Right ventricle myocardium superior (tissue), 1 donor: ENCODE results near the gene CAGE1. TPM values are rescaled to one million over a fixed set of nuclear protein-coding genes. Genes with fewer than 3 reads are reported as not detected.
"Not testable (repeated sequence)": the region's sequence is repeated elsewhere in the genome, so short reads cannot be mapped to it uniquely, and the experiment has no call there.

Source experiments
- ATAC-seq: fragments of 200-7000 bp; cut with Tn5 transposase; one replicate; pipeline ENCODE4 v1.9.1; 2020; ENCODE audit warnings: mild to moderate bottlenecking; ENCODE audit not compliant: poor library complexity
- DNase-seq: peaks from one replicate; pipeline ENCODE4 v3.0.0-alpha.2; 2020
- intact Hi-C: fragments of 100-400 bp; cut with DNase I; formaldehyde crosslinking; loops from one replicate; pipeline ENCODE4 v1.11.2; 2022
- total RNA-seq: library from RNA; stranded (reverse); fragmentation: NEBNext Ultra II Directional; extraction: Animal tissue kit (Norgen Biotek cat#: 25700); gene quantifications from one replicate; pipeline ENCODE4 v1.2.1, GENCODE V29; 2021
- donor health status: DM: no; HTN: yes; CAD: no; lungs with severe emphysema.

Gene CAGE1
- total RNA-seq, 1 donor from 2014 or later, result not detected

- intact Hi-C loops, result no loop called here
- DNase-seq, result no peak
- no peak for ATAC-seq
Observed at GRCh38 chr6:7413151-7413823, 23.7 kb upstream of the CAGE1 start.

GRCh38 chr6:7411328-7411727 lies 21.8 kb upstream of the CAGE1 start:
- ATAC-seq (no peak), DNase-seq (no peak)
- intact Hi-C loops, result no loop called here

GRCh38 chr6:7410851-7411250 lies 21.3 kb upstream of the CAGE1 start:
- intact Hi-C loops, result no loop called here
- ATAC-seq, result no peak

GRCh38 chr6:7409740-7410139 lies 20.2 kb upstream of the CAGE1 start:
- ATAC-seq (no peak), DNase-seq (no peak)
- intact Hi-C loops, result no loop called here

More at GRCh38 chr6:7410851-7411250, 21.3 kb upstream of the CAGE1 start:
- no peak for DNase-seq

GRCh38 chr6:7406743-7407142 lies 17.2 kb upstream of the CAGE1 start:
- DNase-seq (no peak), ATAC-seq (no peak)
- intact Hi-C loops, result no loop called here

- ATAC-seq, result no peak
- intact Hi-C loops, result no loop called here
- no peak for DNase-seq
Observed at GRCh38 chr6:7404546-7404945, 15.0 kb upstream of the CAGE1 start.

- ATAC-seq, result no peak
- no peak for DNase-seq
- intact Hi-C loops, result no loop called here
Observed at GRCh38 chr6:7402716-7403115, 13.2 kb upstream of the CAGE1 start.

- ATAC-seq, result no peak
- intact Hi-C loops, result no loop called here
- no peak for DNase-seq
Observed at GRCh38 chr6:7401075-7401474, 11.5 kb upstream of the CAGE1 start.

GRCh38 chr6:7392402-7392801 lies 2.9 kb upstream of the CAGE1 start:
- intact Hi-C loops, result no loop called here
- ATAC-seq (no peak), DNase-seq (no peak)

- DNase-seq (no peak), ATAC-seq (no peak)
- intact Hi-C loops, result loop anchor here (2.0 kb wide), 1 partner anchor 78 kb away; the partner anchor contains the start of gene SSR1
Observed at GRCh38 chr6:7391151-7391550, 1.6 kb upstream of the CAGE1 start.

GRCh38 chr6:7390226-7390878 lies 810 bp upstream of the CAGE1 start:
- intact Hi-C loops, result loop anchor here (2.0 kb wide), 1 partner anchor 78 kb away; the partner anchor contains the start of gene SSR1
- no peak for DNase-seq
- no peak for ATAC-seq

GRCh38 chr6:7389162-7389450 lies 436 bp downstream of the CAGE1 start:
- DNase-seq, result no peak
- intact Hi-C loops, result no loop called here
- peak; percentile 79 for ATAC-seq

- DNase-seq (no peak), ATAC-seq (no peak)
- intact Hi-C loops, result no loop called here
Observed at GRCh38 chr6:7381092-7381491, 8.4 kb downstream of the CAGE1 start.

GRCh38 chr6:7378740-7379139 lies 10.8 kb downstream of the CAGE1 start:
- ATAC-seq (no peak), DNase-seq (no peak)
- intact Hi-C loops, result loop anchor here (5.0 kb wide), 1 partner anchor 51 kb away; no protein-coding TSS in a partner anchor

- intact Hi-C loops, result loop anchor here (5.0 kb wide), 1 partner anchor 51 kb away; no protein-coding TSS in a partner anchor
- DNase-seq (no peak), ATAC-seq (no peak)
Observed at GRCh38 chr6:7377961-7378360, 11.6 kb downstream of the CAGE1 start.

- intact Hi-C loops, result no loop called here
- ATAC-seq (no peak), DNase-seq (no peak)
Observed at GRCh38 chr6:7373739-7374138, 15.8 kb downstream of the CAGE1 start.

GRCh38 chr6:7367408-7367807 lies 22.1 kb downstream of the CAGE1 start:
- DNase-seq (no peak), ATAC-seq (no peak)
- intact Hi-C loops, result no loop called here

- intact Hi-C loops, DNase-seq, ATAC-seq: not testable (repeated sequence)
Observed at GRCh38 chr6:7351916-7352315, 37.6 kb downstream of the CAGE1 start.

GRCh38 chr6:7350591-7350990 lies 39.0 kb downstream of the CAGE1 start:
- ATAC-seq, DNase-seq, intact Hi-C loops: not testable (repeated sequence)

GRCh38 chr6:7347551-7347997 lies 42.0 kb downstream of the CAGE1 start:
- DNase-seq, ATAC-seq, intact Hi-C loops: not testable (repeated sequence)
